NCI-H1930 (cell line): Measurements from ENCODE around the gene FLOT2.
"Not testable (repeated sequence)": the region's sequence is repeated elsewhere in the genome, so short reads cannot be mapped to it uniquely, and the experiment has no call there.

Experiments used
- DNase-seq, 2 experiments: peaks; one replicate each; lab custom pipeline; 2025; lab: John Stamatoyannopoulos, UW

FLOT2 gene

GRCh38 chr17:28873839-28874238 is 23.7 kb downstream of the FLOT2 start:
- no peak for DNase-seq

DNA sequence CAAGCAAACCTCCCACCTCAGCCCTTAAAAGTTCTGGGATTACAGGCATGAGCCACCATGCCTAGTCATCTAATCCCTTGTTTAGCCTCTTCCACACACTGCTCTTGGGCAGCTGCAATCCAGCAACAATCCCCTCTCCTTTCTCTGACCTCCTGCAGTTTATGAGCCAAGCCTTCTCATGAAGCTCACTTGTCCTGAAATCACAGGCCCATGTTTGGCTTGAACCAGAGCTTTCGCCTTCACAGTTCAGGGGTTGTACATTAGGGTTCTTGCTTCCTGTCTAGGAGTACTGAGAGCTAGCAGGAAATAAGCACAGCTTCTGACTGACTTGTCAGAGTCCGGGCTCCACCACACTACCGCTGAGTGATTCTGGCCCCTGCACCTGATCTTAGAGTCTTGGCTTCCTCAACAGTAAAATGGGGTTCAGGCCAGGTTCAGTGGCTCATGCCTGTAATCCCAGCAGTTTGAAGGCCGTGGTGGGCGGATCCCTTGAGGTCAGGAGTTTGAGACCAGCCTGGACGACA is 26.4 kb downstream of the FLOT2 start:
- no peak for DNase-seq

DNA sequence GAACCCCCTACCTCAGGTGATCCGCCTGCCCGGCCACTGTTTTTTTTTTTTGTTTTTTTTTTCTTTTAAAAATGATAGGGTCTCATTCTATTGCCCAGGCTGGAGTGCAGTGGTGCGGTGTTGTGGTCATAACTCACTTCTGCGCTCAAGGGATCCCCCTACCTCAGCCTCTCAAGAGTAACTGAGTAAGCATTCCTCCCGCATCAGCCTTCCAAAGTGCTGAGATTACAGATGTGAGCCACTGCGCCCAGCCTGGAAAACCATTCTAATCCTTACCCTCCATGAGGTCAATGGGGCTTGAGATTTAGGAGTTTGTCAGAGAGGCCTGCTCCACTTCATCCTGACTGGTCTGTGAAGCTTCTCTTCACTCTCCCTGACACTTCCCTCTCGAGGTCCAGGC is 30.3 kb downstream of the FLOT2 start:
- no peak for DNase-seq

GRCh38 chr17:28865946-28866752 is 31.4 kb downstream of the FLOT2 start:
- DNase-seq = no peak

GRCh38 chr17:28864991-28865849 is 32.3 kb downstream of the FLOT2 start:
- DNase-seq = no peak

DNA sequence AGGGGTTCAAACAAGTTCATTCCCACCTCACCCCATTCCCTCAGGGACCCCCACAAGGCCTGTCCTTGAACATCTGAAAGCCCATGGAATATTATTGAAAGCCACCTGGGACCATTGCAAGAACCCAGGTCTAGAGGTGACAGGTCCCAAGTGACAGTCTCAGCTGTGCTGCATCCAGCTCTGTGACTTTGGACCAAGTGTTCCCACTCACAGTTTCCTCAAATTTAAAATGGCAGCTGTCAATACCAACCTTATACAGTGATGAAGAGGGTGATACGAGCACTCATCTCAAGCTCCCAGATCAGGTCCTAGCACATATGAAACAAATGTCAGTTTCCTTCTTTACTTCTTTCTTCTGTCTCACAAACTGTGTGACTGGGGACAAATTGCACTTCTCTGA is 33.6 kb downstream of the FLOT2 start:
- no peak for DNase-seq

GRCh38 chr17:28862561-28862960 is 35.0 kb downstream of the FLOT2 start:
- DNase-seq = no peak

DNA sequence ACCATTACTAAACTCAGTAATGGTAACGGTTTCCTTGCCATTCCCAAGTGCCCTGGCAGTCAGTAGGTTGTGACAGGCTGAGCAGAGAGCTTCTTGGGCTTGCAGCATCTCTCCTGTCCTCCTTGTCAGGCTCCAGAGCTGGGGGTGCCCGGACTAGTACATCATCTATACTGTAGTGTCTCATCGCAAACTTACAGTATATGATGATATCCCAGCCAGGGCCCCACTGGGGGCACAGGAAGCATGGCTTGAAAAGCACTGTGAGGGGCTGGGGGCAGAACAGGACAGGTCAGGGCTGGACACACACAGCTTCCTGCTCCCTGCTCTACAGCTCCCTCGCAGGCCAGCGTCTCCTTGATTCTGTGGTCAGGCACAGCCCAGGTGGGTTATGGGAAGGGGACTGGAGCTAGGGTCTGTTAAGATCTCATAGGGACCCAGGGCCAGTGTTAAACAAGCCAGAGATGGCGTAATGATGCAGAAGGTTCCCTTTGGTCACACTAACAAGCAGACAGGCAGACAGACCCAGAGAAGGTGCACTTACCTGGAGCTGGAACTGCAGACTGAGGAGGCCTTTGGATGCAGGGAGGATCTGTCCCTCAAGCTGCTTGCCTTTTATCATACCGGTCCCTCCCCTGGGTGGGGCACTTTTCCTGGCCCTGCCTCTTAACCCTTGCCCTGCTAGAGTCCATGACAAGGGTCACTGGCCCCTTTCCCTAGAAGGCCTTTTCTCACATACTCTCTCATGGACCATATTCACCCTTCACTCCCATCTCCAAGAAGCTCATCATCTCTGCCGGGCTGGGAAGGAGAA is 35.9 kb downstream of the FLOT2 start:
- no peak for DNase-seq

DNA sequence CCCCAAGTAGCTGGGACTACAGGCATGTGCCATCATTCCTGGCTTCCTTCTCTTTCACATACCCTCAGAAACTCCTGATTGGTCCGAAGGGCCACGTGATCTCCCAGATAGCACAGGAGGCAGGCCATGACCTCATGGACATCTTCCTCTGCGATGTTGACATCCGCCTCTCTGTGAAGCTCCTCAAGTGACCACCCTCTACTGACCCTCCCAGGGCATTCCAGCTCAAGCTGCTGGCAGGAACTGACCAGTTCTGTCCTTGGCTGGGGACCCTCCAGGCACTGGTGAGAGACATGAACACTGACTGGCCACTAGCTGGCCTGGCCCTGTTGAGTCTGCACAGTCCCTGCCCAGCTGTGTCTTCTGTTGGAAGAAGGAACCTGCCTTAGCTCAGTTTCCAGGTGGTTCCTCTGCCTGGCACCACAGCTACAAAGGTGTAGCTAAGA is 37.1 kb downstream of the FLOT2 start:
- no peak for DNase-seq

- DNase-seq = no peak
Measured at GRCh38 chr17:28858801-28859355, 38.7 kb downstream of the FLOT2 start.

- no peak for DNase-seq
Measured at GRCh38 chr17:28857905-28858800, 39.4 kb downstream of the FLOT2 start.

DNA sequence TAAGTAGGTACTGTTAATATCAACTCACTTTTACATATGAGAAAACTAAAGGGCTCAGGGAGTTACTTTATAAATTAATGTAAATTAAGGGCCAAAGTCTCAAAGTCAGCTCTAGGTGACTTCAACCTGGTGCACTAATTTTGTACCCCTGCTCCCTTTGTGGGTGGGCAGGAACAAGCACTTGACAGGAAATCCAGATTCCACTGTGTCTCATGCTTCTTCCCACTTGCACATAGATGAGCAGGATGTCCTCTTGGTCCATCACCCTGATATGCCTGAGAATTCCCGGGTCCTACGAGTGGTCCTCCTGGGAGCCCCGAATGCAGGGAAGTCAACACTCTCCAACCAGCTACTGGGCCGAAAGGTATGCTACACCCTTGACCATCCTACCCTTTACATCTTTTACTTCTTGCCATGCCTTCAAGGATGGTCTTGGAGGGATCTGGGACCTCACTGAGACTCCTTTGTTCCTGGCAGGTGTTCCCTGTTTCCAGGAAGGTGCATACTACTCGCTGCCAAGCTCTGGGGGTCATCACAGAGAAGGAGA is 41.4 kb downstream of the FLOT2 start:
- DNase-seq = no peak

DNA sequence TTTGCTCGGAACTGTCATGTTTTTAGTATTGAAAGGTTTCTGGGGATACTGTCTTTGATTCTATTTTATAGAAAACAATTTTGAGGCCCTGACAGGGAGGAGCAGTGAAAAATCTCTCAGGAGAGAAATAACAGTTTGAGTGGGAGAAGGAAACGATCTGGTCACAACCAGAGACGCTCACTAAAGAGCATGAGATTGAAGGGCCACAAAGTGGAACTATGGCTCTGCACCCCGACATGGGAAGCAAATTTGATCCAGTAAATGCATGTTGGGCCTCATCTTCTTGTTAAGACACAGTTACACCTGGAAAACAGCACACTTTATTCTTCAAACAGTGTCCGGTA is 42.2 kb downstream of the FLOT2 start:
- no peak for DNase-seq

DNA sequence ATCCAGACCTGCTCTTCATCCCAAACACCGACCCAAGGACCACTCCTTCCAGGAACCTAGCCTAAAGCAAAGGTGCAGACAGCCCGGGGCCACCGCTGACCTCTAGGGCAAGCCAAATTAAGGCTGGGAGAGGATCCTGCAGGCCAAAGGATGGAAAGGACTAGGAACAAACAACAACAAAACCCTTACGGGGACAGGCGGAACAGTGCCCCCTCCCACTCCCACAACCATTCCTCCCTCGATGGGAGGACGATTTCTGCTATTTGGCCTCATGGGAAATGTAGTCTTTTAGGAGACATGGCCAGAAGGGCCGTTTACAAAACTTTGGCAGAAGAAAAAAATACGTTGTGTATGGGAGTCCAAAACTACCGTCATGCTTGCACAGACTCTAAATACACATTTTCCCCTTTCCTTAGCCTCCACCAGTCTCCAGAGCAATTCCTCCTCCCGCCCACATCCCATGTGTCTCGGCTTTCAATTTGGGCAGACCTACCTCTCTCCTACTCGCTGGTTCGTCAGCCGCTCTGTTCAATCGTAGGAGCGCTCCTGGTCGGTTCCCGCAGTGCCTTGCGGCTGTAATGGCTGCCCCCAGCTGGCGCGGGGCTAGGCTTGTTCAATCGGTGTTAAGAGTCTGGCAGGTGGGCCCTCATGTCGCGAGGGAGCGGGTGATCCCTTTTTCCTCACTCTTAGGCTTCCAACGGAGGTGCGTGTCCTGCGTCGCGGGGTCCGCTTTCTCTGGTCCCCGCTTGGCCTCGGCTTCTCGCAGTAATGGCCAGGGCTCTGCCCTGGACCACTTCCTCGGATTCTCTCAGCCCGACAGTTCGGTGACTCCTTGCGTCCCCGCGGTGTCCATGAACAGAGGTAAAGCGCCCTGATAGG is 42.8 kb downstream of the FLOT2 start, which contains the start of gene ERAL1:
TSS of gene ERAL1 (plus strand) at position 560 of the 879 bp plus-strand sequence. CDS start at position 579, 19 bp downstream.
- peak; percentile 65 to 82 for DNase-seq

DNA sequence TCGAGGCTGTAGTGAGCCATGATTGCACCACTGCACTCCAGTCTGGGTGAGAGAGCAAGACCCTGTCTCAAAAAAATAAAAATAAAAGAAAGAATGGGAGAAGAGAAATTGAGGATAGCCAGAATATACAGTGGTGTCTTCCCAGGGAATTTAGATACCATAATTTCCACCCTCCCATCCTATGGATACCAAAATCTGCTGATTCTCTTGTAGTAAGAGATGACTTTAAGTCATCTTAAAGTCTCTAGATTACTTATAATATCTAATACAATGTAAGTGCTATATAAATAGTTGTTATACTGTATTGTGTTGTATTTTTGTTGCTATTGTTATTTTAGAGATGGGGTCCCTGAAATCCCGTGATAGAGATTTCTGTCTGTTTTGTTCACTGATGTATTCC is 44.2 kb downstream of the FLOT2 start:
- DNase-seq = no peak

DNA sequence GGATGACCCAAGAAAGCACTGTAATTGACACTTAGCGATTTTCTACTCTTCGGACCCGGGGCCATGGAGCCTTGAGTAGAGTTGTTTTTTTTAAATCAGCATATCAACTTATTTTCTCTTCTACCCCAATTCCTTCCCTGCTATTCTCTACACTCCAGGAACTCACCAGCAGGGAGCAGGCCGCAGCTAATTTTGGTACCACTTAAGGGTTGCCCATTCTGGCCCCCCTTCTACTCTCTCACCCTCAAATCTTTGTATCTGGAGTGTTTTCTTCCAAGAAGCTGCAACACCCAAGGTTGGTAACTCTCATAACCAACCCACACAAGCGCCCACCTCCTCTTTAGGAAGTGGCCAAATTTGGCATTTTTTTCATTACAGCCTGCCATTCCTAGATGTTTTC is 48.3 kb downstream of the FLOT2 start:
- no peak for DNase-seq

DNA sequence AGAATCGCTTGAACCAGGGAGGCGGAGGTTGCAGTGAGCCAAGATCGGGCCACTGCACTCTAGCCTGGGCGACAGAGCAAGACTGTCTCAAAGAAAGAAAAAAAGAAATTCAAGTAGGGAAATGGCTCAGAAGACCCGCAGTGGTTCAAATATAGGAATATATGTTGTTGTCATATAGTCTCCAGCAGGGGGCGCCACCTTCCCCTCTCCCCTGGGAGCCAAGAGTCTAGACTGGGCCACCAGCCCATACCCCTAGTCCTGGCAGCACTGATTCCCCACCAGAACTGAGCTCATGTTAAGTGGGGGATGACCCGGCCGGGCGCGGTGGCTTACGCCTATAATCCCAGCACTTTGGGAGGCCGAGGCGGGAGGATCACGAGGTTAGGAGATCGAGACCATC is 48.9 kb downstream of the FLOT2 start:
- peak in 1 of 2 experiments; percentile 6 for DNase-seq

DNA sequence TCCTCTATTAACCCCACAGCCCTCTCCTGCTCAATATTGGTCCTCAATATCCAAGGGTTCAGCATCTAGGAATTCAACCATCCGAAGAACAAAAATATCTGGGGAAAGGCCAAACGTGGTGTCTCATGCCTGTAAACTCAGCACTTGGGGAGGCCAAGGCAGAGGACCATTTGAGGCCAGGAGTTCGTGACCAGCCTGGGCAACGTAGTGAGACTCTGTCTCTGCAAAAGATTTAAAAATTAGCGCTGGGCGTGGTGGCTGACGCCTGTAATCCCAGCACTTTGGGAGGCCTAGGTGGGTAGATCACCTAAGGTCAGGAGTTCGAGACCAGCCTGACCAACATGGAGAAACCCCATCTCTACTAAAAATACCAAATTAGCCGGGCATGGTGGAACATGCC is 50.8 kb downstream of the FLOT2 start:
- not testable (repeated sequence) for DNase-seq

DNA sequence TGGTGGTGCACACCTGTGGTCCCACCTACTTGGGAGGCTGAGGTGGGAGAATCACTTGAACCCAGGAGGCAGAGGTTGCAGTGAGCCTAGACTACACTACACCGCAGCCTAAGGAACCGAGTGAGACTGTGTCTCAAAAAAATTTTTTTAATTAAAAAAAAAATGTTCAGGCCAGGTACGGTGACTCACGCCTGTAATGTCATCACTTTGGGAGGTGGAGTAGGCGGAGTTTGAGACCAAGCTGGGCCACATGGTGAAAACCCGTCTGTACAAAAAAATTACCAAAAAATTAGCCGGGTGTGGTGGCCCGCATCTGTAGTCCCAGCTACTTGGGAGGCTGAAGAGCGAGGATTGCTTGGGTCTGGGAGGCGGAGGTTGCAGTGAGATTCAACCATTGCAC is 51.3 kb downstream of the FLOT2 start:
- DNase-seq = no peak
